ENCODE measurements around the gene SLC9B1.
"Not testable (repeated sequence)": the region's sequence is repeated elsewhere in the genome, so short reads cannot be mapped to it uniquely, and the experiment has no call there.

Gene SLC9B1

GRCh38 chr4:103008875-103009729, 10.4 kb downstream of the SLC9B1 start:
- TF ChIP-seq TAF1 (IDR thresholded peaks at IDR 0.05; ENCODE audit: borderline replicate concordance, low read depth, low read length) (no peak), POLR2AphosphoS5 (IDR thresholded peaks at IDR 0.05; ENCODE audit: low read depth, low read length) (no peak), POLR2A (IDR thresholded peaks at IDR 0.05; ENCODE audit: low read depth, low read length) (no peak)
- FAIRE-seq = peak; percentile 96
- peak; percentile 12 for DNase-seq (ENCODE audit: insufficient read length)

GRCh38 chr4:103002551-103002950, 17.0 kb downstream of the SLC9B1 start:
- FAIRE-seq (no peak), DNase-seq (ENCODE audit: insufficient read length) (no peak)
- no peak for TF ChIP-seq POLR2A (IDR thresholded peaks at IDR 0.05; ENCODE audit: low read depth, low read length)
- TF ChIP-seq TAF1 (IDR thresholded peaks at IDR 0.05; ENCODE audit: borderline replicate concordance, low read depth, low read length) = no peak
- no peak for TF ChIP-seq POLR2AphosphoS5 (IDR thresholded peaks at IDR 0.05; ENCODE audit: low read depth, low read length)

GRCh38 chr4:102994803-102995202, 24.7 kb downstream of the SLC9B1 start:
- FAIRE-seq (no peak), DNase-seq (ENCODE audit: insufficient read length) (no peak)
- no peak for TF ChIP-seq TAF1 (IDR thresholded peaks at IDR 0.05; ENCODE audit: borderline replicate concordance, low read depth, low read length)
- no peak for TF ChIP-seq POLR2AphosphoS5 (IDR thresholded peaks at IDR 0.05; ENCODE audit: low read depth, low read length)
- no peak for TF ChIP-seq POLR2A (IDR thresholded peaks at IDR 0.05; ENCODE audit: low read depth, low read length)

GRCh38 chr4:102993985-102994384, 25.5 kb downstream of the SLC9B1 start:
- not testable (repeated sequence) for FAIRE-seq; DNase-seq (ENCODE audit: insufficient read length)

GRCh38 chr4:102988429-102989020, 31.0 kb downstream of the SLC9B1 start:
- TF ChIP-seq POLR2A (IDR thresholded peaks at IDR 0.05; ENCODE audit: low read depth, low read length) (no peak), TAF1 (IDR thresholded peaks at IDR 0.05; ENCODE audit: borderline replicate concordance, low read depth, low read length) (no peak), POLR2AphosphoS5 (IDR thresholded peaks at IDR 0.05; ENCODE audit: low read depth, low read length) (no peak)
- FAIRE-seq = peak; percentile 58
- DNase-seq (ENCODE audit: insufficient read length) = no peak

GRCh38 chr4:102981005-102981404, 38.5 kb downstream of the SLC9B1 start:
- TF ChIP-seq POLR2A (IDR thresholded peaks at IDR 0.05; ENCODE audit: low read depth, low read length) = no peak
- no peak for TF ChIP-seq TAF1 (IDR thresholded peaks at IDR 0.05; ENCODE audit: borderline replicate concordance, low read depth, low read length)
- no peak for TF ChIP-seq POLR2AphosphoS5 (IDR thresholded peaks at IDR 0.05; ENCODE audit: low read depth, low read length)
- FAIRE-seq (no peak), DNase-seq (ENCODE audit: insufficient read length) (no peak)

- DNase-seq (ENCODE audit: insufficient read length); FAIRE-seq: not testable (repeated sequence)
Measured at GRCh38 chr4:102961813-102962212, 57.7 kb downstream of the SLC9B1 start.

GRCh38 chr4:102959496-102959895, 60.0 kb downstream of the SLC9B1 start:
- TF ChIP-seq TAF1 (IDR thresholded peaks at IDR 0.05; ENCODE audit: borderline replicate concordance, low read depth, low read length) (no peak), POLR2A (IDR thresholded peaks at IDR 0.05; ENCODE audit: low read depth, low read length) (no peak), POLR2AphosphoS5 (IDR thresholded peaks at IDR 0.05; ENCODE audit: low read depth, low read length) (no peak)
- DNase-seq (ENCODE audit: insufficient read length) (no peak), FAIRE-seq (no peak)

- DNase-seq (ENCODE audit: insufficient read length) (no peak), FAIRE-seq (no peak)
- TF ChIP-seq POLR2A (IDR thresholded peaks at IDR 0.05; ENCODE audit: low read depth, low read length) = no peak
- TF ChIP-seq POLR2AphosphoS5 (IDR thresholded peaks at IDR 0.05; ENCODE audit: low read depth, low read length) = no peak
- TF ChIP-seq TAF1 (IDR thresholded peaks at IDR 0.05; ENCODE audit: borderline replicate concordance, low read depth, low read length) = no peak
Measured at GRCh38 chr4:102945066-102945465, 74.4 kb downstream of the SLC9B1 start.

- not testable (repeated sequence) for FAIRE-seq; DNase-seq (ENCODE audit: insufficient read length)
Measured at GRCh38 chr4:102938063-102938462, 81.4 kb downstream of the SLC9B1 start.

GRCh38 chr4:102935716-102936115, 83.8 kb downstream of the SLC9B1 start:
- no peak for TF ChIP-seq TAF1 (IDR thresholded peaks at IDR 0.05; ENCODE audit: borderline replicate concordance, low read depth, low read length)
- no peak for TF ChIP-seq POLR2AphosphoS5 (IDR thresholded peaks at IDR 0.05; ENCODE audit: low read depth, low read length)
- no peak for TF ChIP-seq POLR2A (IDR thresholded peaks at IDR 0.05; ENCODE audit: low read depth, low read length)
- DNase-seq (ENCODE audit: insufficient read length) (no peak), FAIRE-seq (no peak)

GRCh38 chr4:102919697-102920096, 99.8 kb downstream of the SLC9B1 start:
- not testable (repeated sequence) for FAIRE-seq; DNase-seq (ENCODE audit: insufficient read length)

GRCh38 chr4:102918859-102919258, 100.6 kb downstream of the SLC9B1 start:
- no peak for DNase-seq (ENCODE audit: insufficient read length)

More at GRCh38 chr4:102918859-102919258, 100.6 kb downstream of the SLC9B1 start:
- no peak for FAIRE-seq
- no peak for TF ChIP-seq POLR2A (IDR thresholded peaks at IDR 0.05; ENCODE audit: low read depth, low read length)
- no peak for TF ChIP-seq TAF1 (IDR thresholded peaks at IDR 0.05; ENCODE audit: borderline replicate concordance, low read depth, low read length)
- TF ChIP-seq POLR2AphosphoS5 (IDR thresholded peaks at IDR 0.05; ENCODE audit: low read depth, low read length) = no peak

Data from GM12892 (cell line).